HL-60 (cell line): ENCODE results near the gene DPYSL5.

Experiments
- DNase-seq, 2 experiments: peaks; one replicate each; pipeline ENCODE4 v3.0.0-alpha.2; 2010 to 2020; ENCODE audit warnings: low read depth in 1 of 2, low spot score in 1 of 2
- H3K27ac ChIP-seq: fragments of 250-450 bp; sonication (Bioruptor Pico); replicated peaks from 2 replicates; pipeline ENCODE4 v1.5.1; 2020; ENCODE audit warnings: mild to moderate bottlenecking, moderate library complexity
- H3K27me3 ChIP-seq: fragments of 250-450 bp; sonication (Bioruptor Pico); 2 replicates; pipeline ENCODE4 v1.5.1; 2021; ENCODE audit warnings: mild to moderate bottlenecking, moderate library complexity; ENCODE audit not compliant: insufficient read depth, poor library complexity, severe bottlenecking
- H3K4me3 ChIP-seq: replicated peaks from 2 replicates; pipeline ENCODE4 v1.5.1; 2011; ENCODE audit warnings: mild to moderate bottlenecking, control low read depth, low read length; ENCODE audit not compliant: insufficient read depth
- CTCF ChIP-seq: IDR thresholded peaks from one replicate; pipeline ENCODE4 v1.5.1; 2011; ENCODE audit warnings: low read length, control low read depth, inconsistent platforms; ENCODE audit not compliant: insufficient read depth
- GABPA ChIP-seq: IDR thresholded peaks from 2 replicates; pipeline ENCODE4 v1.6.1; 2012; ENCODE audit warnings: low read depth
- POLR2AphosphoS5 ChIP-seq: IDR thresholded peaks from 2 replicates; pipeline ENCODE4 v1.6.1; 2012; ENCODE audit warnings: low read depth
- REST ChIP-seq: IDR thresholded peaks from 2 replicates; pipeline ENCODE4 v1.6.1; 2012; ENCODE audit warnings: low read depth; ENCODE audit not compliant: insufficient replicate concordance
- SPI1 ChIP-seq: IDR thresholded peaks from 2 replicates; pipeline ENCODE4 v1.6.1; 2012; ENCODE audit warnings: low read depth, mild to moderate bottlenecking, borderline replicate concordance

DPYSL5 gene

GRCh38 chr2:26948800-26949199 is 100.9 kb downstream of the DPYSL5 start:
- TF ChIP-seq SPI1 = no peak
- no peak for TF ChIP-seq REST
- no peak for DNase-seq
- no peaks in the 10 kb centered on the region for H3K27me3 ChIP-seq
- H3K27ac ChIP-seq = no peak overlapping the region
- H3K4me3 ChIP-seq = no peak overlapping the region

- no peak for DNase-seq
- Histone ChIP-seq H3K27ac (no peak overlapping the region), H3K4me3 (no peak overlapping the region), H3K27me3 (peaks cover 3% of the 10 kb centered on the region)
- TF ChIP-seq GABPA (no peak), REST (no peak), SPI1 (no peak), POLR2AphosphoS5 (no peak), CTCF (no peak)
Measured at GRCh38 chr2:26950246-26950645, 102.3 kb downstream of the DPYSL5 start.

GRCh38 chr2:26951236-26951635 is 103.3 kb downstream of the DPYSL5 start:
- TF ChIP-seq GABPA = no peak
- no peak for TF ChIP-seq POLR2AphosphoS5
- no peak for TF ChIP-seq SPI1
- TF ChIP-seq REST = no peak
- TF ChIP-seq CTCF = no peak
- DNase-seq = no peak
- H3K4me3 ChIP-seq = no peak overlapping the region
- no peak overlapping the region for H3K27ac ChIP-seq
- H3K27me3 ChIP-seq = peaks cover 9% of the 10 kb centered on the region

GRCh38 chr2:26952374-26952773 is 104.4 kb downstream of the DPYSL5 start:
- H3K4me3 ChIP-seq = no peak overlapping the region
- no peak for DNase-seq
- no peak for TF ChIP-seq REST
- TF ChIP-seq GABPA = no peak
- H3K27me3 ChIP-seq = peaks cover 11% of the 10 kb centered on the region
- H3K27ac ChIP-seq = no peak overlapping the region
